Measurements from ENCODE around the gene VWC2.

The VWC2 gene

GRCh38 chr7:49783446-49783845, 10.0 kb downstream of the VWC2 start:
- Histone ChIP-seq H3K4me1 (peaks cover 0 to 6% (median 2%) of the 10 kb centered on the region in 4 donors), H3K27me3 (no peaks in the 10 kb centered on the region), H3K4me3 (no peak overlapping the region), H3K9me3 (no peaks in the 10 kb centered on the region), H3K27ac (no peak overlapping the region), H3K36me3 (no peaks in the 10 kb centered on the region)
- no peak for TF ChIP-seq CTCF (IDR thresholded peaks at IDR 0.05)
- DNase-seq, result peak in 1 of 2 donors; percentile 79
- intact Hi-C loops (cut with DNase I; ENCODE audit: low total_unique reads), result no loop called here

GRCh38 chr7:49787980-49788379, 14.5 kb downstream of the VWC2 start:
- Histone ChIP-seq H3K4me1 (peaks cover 0 to 6% (median 2%) of the 10 kb centered on the region in 4 donors), H3K27ac (no peak overlapping the region), H3K9me3 (no peaks in the 10 kb centered on the region), H3K4me3 (no peak overlapping the region), H3K27me3 (peaks cover 0 to 3% of the 10 kb centered on the region in 2 donors), H3K36me3 (no peaks in the 10 kb centered on the region)
- intact Hi-C loops (cut with DNase I; ENCODE audit: low total_unique reads), result no loop called here
- TF ChIP-seq CTCF (IDR thresholded peaks at IDR 0.05), result no peak
- no peak for DNase-seq

GRCh38 chr7:49788455-49789059, 15.1 kb downstream of the VWC2 start:
- intact Hi-C loops (cut with DNase I; ENCODE audit: low total_unique reads), result no loop called here
- TF ChIP-seq CTCF (IDR thresholded peaks at IDR 0.05), result no peak
- H3K27ac ChIP-seq, result no peak overlapping the region

GRCh38 chr7:49789736-49790135, 16.3 kb downstream of the VWC2 start:
- H3K36me3 ChIP-seq, result no peaks in the 10 kb centered on the region

More at GRCh38 chr7:49788455-49789059, 15.1 kb downstream of the VWC2 start:
- H3K36me3 ChIP-seq, result no peaks in the 10 kb centered on the region
- H3K4me1 ChIP-seq, result peaks cover 0 to 4% (median under 1%) of the 10 kb centered on the region in 4 donors
- peaks cover 0 to 3% of the 10 kb centered on the region in 2 donors for H3K27me3 ChIP-seq
- H3K4me3 ChIP-seq, result no peak overlapping the region
- no peaks in the 10 kb centered on the region for H3K9me3 ChIP-seq
- no peak for DNase-seq

GRCh38 chr7:49790209-49790608, 16.8 kb downstream of the VWC2 start:
- no peak overlapping the region for H3K4me3 ChIP-seq
- H3K27me3 ChIP-seq, result peaks cover 0 to 3% of the 10 kb centered on the region in 2 donors
- TF ChIP-seq CTCF (IDR thresholded peaks at IDR 0.05), result no peak
- H3K9me3 ChIP-seq, result no peaks in the 10 kb centered on the region
- no peak for DNase-seq
- H3K4me1 ChIP-seq, result no peaks in the 10 kb centered on the region
- no peaks in the 10 kb centered on the region for H3K36me3 ChIP-seq
- intact Hi-C loops (cut with DNase I; ENCODE audit: low total_unique reads), result no loop called here
- H3K27ac ChIP-seq, result no peak overlapping the region

More at GRCh38 chr7:49789736-49790135, 16.3 kb downstream of the VWC2 start:
- no peak for TF ChIP-seq CTCF (IDR thresholded peaks at IDR 0.05)
- intact Hi-C loops (cut with DNase I; ENCODE audit: low total_unique reads), result no loop called here
- Histone ChIP-seq H3K9me3 (no peaks in the 10 kb centered on the region), H3K27me3 (peaks cover 0 to 3% of the 10 kb centered on the region in 2 donors), H3K4me1 (no peaks in the 10 kb centered on the region), H3K27ac (no peak overlapping the region), H3K4me3 (no peak overlapping the region)
- DNase-seq, result no peak

All from tibial artery (tissue), 4 donors.